Activated naive CD4-positive, alpha-beta T cell treated with anti-CD3 and anti-CD28 coated beads for 36 hours (primary cell): Measurements from ENCODE around the gene CHST8. TPM values are rescaled to one million over a fixed set of nuclear protein-coding genes. Genes with fewer than 3 reads are reported as not detected.

Experiments
- CTCF ChIA-PET: fragments of 350-600 bp; sonication (Branson Sonifier 250); formaldehyde crosslinking; loops from one replicate; lab custom pipeline; 2021; ENCODE audit warnings: antibody characterized with exemption; lab: Charles Lee
- DNase-seq: peaks from one replicate; pipeline ENCODE4 v3.0.0-alpha.2; 2020
- H3K27ac Mint-ChIP-seq: one replicate; pipeline ENCODE4 v1.8.0; 2021; ENCODE audit warnings: mild to moderate bottlenecking, mixed read lengths
- H3K27me3 Mint-ChIP-seq: one replicate; pipeline ENCODE4 v1.8.0; 2021; ENCODE audit warnings: low read depth, mixed read lengths
- H3K36me3 Mint-ChIP-seq: one replicate; pipeline ENCODE4 v1.8.0; 2021; ENCODE audit warnings: low read depth, mixed read lengths
- H3K4me1 Mint-ChIP-seq: one replicate; pipeline ENCODE4 v1.8.0; 2021; ENCODE audit warnings: low read depth, mixed read lengths
- H3K4me3 Mint-ChIP-seq: one replicate; pipeline ENCODE4 v1.8.0; 2021; ENCODE audit warnings: mild to moderate bottlenecking, moderate library complexity, mixed read lengths
- H3K9me3 Mint-ChIP-seq: one replicate; pipeline ENCODE4 v1.8.0; 2021; ENCODE audit warnings: mixed read lengths
- intact Hi-C: fragments of 100-400 bp; cut with micrococcal nuclease; formaldehyde crosslinking; loops from one replicate; pipeline ENCODE4 v1.15.1; 2023
- total RNA-seq, 2 experiments: library from RNA; stranded (reverse); gene quantifications; one replicate each; pipeline ENCODE4 v1.2.3, GENCODE V29; 2021

The CHST8 gene
- total RNA-seq, 2 experiments from 2014 or later, result not detected

DNA sequence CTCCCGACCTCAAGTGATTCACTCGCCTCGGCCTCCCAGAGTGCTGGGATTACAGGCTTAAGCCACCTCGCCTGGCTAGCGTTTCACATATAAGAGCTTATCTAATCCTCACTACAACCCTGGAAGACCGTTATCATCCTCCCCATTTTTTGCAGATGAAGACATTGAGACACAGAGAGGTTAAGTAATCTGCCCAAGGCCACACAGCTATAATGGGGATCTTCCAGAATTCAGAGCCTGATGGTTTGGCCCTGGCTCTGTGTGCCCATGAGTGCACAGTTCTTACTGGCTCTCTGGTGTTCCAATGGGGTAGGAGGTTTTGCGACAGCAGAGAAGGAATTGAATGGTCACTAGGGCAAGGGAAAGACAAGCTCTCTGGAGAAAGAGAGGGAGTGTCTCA is 158.1 kb downstream of the CHST8 start:
- CTCF ChIA-PET, result interaction anchor here (0.6 to 1.1 kb wide), 5 partner anchors 317 to 603 kb away, joined by 3 read pairs; no protein-coding TSS in a partner anchor
- Mint-ChIP-seq H3K9me3 (no peaks in the 10 kb centered on the region), H3K36me3 (no peaks in the 10 kb centered on the region), H3K27me3 (peaks cover 25% of the 10 kb centered on the region), H3K4me1 (peaks cover 5% of the 10 kb centered on the region), H3K4me3 (no peak overlapping the region), H3K27ac (no peak overlapping the region)
- intact Hi-C loops, result no loop called here
- no peak for DNase-seq

DNA sequence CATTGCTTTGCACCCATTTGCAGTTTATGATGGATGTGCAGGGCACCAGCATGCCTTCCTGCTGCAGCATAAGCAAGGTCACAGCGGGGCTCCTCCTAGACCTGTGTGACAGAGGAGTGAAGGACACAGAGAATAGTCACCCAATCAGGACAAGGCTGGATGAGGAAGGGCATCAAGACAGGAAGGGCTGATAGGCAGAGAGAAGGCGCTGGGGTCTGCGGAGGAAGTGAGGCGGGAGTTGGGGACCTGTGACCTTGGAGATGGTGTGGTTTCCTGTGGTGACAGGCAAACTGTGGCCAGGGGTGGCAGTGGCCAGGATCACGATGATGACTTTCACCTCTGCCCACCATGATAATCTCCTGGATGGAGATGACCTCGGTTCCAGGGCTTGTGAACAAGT is 158.5 kb downstream of the CHST8 start:
- Mint-ChIP-seq H3K36me3 (no peaks in the 10 kb centered on the region), H3K27ac (no peak overlapping the region), H3K9me3 (no peaks in the 10 kb centered on the region), H3K4me3 (no peak overlapping the region), H3K27me3 (peaks cover 25% of the 10 kb centered on the region), H3K4me1 (peaks cover 5% of the 10 kb centered on the region)
- DNase-seq, result no peak
- intact Hi-C loops, result no loop called here
- CTCF ChIA-PET, result interaction anchor here (0.6 to 1.1 kb wide), 3 partner anchors 317 to 604 kb away, joined by 3 read pairs; no protein-coding TSS in a partner anchor

DNA sequence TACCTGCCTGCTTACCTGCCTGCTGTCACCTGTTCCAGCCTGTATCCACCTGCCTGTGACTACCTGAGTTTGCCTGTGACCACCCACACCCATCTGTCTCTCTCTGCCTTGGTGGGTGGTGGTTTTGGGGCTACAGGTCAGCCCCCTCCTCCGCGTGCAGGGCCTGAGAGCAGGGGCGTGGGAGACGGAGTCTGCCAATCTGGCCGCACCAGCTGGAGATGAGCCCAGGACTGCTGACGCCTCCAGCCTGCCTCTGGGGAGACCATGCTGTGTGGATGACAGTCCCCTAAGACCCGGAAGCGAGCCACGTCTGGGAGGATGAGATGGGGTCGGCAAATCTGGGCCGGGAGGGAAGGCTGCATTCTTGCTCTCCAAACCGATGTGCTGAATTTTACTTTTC is 159.0 kb downstream of the CHST8 start:
- Mint-ChIP-seq H3K9me3 (no peaks in the 10 kb centered on the region), H3K4me1 (peaks cover 5% of the 10 kb centered on the region), H3K27me3 (peaks cover 25% of the 10 kb centered on the region), H3K4me3 (no peak overlapping the region), H3K27ac (no peak overlapping the region), H3K36me3 (no peaks in the 10 kb centered on the region)
- CTCF ChIA-PET, result no interaction called here
- DNase-seq, result no peak
- intact Hi-C loops, result no loop called here

DNA sequence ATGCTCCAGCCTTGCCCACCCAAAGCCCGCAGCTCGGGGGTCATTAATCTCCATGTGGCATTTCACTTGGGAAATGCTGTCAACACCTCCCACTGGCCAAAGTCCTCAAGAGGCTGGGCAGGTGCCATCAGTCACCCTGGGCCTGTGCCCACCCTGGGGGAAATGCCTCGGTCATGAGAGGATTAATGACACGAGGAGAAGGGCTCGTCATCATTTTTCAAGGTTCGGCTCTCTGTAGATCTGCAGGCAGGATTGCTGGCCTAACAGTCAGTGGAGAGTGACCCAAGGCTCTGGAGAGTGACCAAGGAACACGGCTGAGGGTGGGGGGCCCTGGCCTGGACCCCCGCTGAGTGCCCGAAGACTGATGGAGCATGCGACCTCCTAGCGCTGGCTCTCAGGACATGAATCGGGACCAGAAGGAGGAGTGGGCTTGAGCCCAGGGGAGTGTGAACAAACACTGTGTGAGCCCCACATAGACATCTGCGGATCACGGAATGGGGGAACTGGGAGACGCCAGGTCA is 159.7 kb downstream of the CHST8 start:
- Mint-ChIP-seq H3K27ac (no peak overlapping the region), H3K4me1 (peaks cover 5% of the 10 kb centered on the region), H3K27me3 (peaks cover 25% of the 10 kb centered on the region), H3K36me3 (no peaks in the 10 kb centered on the region), H3K9me3 (no peaks in the 10 kb centered on the region), H3K4me3 (no peak overlapping the region)
- CTCF ChIA-PET, result interaction anchor here (1.0 kb wide), 1 partner anchor 315 kb away, joined by 3 read pairs; no protein-coding TSS in a partner anchor
- no peak for DNase-seq
- intact Hi-C loops, result no loop called here

DNA sequence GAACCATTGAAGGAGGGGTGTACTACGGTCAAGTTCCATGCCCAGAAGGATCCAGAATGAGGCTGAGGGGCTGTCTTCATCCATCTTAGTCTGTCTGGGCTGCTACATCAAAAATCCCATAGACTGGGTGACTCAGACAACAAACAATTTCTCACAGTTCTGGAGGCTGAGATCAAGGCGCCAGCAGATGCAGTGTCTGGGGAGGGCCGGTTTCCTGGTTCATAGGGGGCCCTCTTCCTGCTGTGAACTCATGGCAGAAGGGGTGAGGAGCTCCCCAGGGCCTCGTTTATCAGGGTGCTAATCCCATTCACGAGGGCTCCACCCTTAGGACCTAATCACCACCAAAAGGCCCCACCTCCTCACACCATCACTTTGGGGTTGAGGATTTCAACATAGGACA is 160.2 kb downstream of the CHST8 start:
- no peak overlapping the region for H3K27ac Mint-ChIP-seq
- CTCF ChIA-PET, result interaction anchor here (1.0 kb wide), 1 partner anchor 314 kb away, joined by 3 read pairs; no protein-coding TSS in a partner anchor
- intact Hi-C loops, result no loop called here
- H3K9me3 Mint-ChIP-seq, result no peaks in the 10 kb centered on the region
- H3K4me1 Mint-ChIP-seq, result peaks cover 5% of the 10 kb centered on the region
- H3K27me3 Mint-ChIP-seq, result peaks cover 25% of the 10 kb centered on the region
- no peak overlapping the region for H3K4me3 Mint-ChIP-seq
- no peaks in the 10 kb centered on the region for H3K36me3 Mint-ChIP-seq
- no peak for DNase-seq

DNA sequence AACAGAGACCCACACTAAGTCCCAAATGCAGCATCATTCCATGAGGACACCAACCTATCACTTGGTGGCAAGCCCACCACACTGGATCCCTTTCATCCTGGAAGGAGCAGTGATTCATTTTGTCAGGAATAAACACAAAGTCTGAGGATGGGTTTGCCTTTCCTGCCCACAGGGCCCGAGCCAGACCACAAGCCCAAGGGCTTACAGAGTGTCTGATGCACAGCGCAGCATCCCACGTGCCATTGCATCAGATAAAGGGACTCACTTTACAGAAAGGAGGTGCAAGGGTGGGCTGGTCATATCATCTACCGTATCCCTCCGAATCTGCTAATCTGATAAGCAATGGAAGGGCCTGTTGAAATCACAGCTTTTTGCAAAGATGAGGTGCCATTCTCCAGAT is 162.7 kb downstream of the CHST8 start:
- Mint-ChIP-seq H3K9me3 (no peaks in the 10 kb centered on the region), H3K36me3 (no peaks in the 10 kb centered on the region), H3K4me3 (no peak overlapping the region), H3K27ac (no peak overlapping the region), H3K27me3 (peaks cover 18% of the 10 kb centered on the region), H3K4me1 (no peaks in the 10 kb centered on the region)
- DNase-seq, result no peak
- intact Hi-C loops, result no loop called here
- CTCF ChIA-PET, result interaction anchor here (1.0 kb wide), 1 partner anchor 258 kb away, joined by 3 read pairs; no protein-coding TSS in a partner anchor

DNA sequence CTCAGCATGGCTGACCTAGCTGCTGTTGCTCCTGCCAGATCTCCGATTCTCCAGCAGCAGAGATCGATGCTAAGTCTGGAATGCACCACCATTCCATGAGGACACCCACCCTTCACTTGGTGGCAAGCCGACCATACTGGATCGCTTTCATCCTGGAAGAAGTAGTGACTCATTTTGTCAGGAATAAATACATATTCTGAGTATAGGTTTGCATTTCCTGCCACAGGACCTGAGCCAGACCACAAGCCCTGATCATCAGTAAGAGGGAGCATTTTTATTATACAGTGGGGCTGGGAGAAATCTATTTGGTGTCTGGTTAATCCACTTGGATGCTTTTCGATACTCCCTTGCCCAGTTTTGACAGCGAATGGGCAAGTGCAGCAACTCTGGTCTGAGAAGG is 164.0 kb downstream of the CHST8 start:
- CTCF ChIA-PET, result interaction anchor here (0.6 to 1.9 kb wide), 3 partner anchors 9 to 411 kb away, joined by 3 to 8 read pairs (median 3); no protein-coding TSS in a partner anchor
- intact Hi-C loops, result no loop called here
- Mint-ChIP-seq H3K36me3 (no peaks in the 10 kb centered on the region), H3K4me1 (no peaks in the 10 kb centered on the region), H3K9me3 (no peaks in the 10 kb centered on the region), H3K27me3 (peaks cover 7% of the 10 kb centered on the region), H3K4me3 (no peak overlapping the region), H3K27ac (no peak overlapping the region)
- DNase-seq, result no peak

DNA sequence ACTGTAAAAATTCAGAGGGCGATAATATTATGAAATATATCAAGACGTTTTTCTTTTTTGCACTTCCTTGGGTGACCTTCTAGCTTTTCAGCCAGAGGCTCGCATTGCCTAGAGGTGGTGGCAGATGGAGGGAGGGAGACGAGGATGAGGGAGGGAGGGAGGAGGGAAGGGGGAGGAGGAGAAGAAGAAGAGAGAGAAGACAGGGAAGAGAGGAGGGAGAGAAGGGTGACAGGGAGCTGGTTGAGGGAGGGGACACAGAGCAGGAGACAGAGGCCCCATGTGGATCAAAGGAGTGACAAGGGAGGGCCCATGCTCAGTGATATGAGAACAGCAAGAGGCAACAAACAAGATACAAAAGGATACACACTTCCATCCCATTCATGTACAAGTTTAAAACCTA is 166.9 kb downstream of the CHST8 start:
- DNase-seq, result no peak
- H3K27ac Mint-ChIP-seq, result no peak overlapping the region
- no peaks in the 10 kb centered on the region for H3K9me3 Mint-ChIP-seq
- no peaks in the 10 kb centered on the region for H3K36me3 Mint-ChIP-seq
- no peak overlapping the region for H3K4me3 Mint-ChIP-seq
- intact Hi-C loops, result no loop called here
- CTCF ChIA-PET, result interaction anchor here (1.6 kb wide), 1 partner anchor 10 kb away, joined by 9 read pairs; no protein-coding TSS in a partner anchor
- no peaks in the 10 kb centered on the region for H3K4me1 Mint-ChIP-seq
- H3K27me3 Mint-ChIP-seq, result peaks cover 22% of the 10 kb centered on the region

DNA sequence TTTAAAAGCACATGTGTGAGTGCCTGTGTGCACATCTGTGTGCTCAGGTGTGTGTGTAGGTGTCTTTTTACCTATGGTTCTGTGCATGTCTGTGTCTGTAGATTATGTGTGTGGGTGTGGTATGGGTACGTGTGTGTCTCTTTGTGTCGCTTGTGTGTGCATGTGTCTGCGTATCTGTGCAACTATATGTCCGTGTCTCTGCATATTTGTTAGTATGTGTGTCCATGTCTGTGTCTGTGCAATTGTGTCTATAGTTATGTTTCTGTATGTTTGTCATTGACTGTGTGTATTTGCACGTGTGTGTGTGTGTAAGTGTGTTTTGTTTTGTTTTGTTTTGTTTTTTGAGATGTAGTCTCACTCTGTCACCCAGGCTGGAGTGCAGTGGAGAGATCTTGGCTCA is 167.6 kb downstream of the CHST8 start:
- H3K27ac Mint-ChIP-seq, result no peak overlapping the region
- no peaks in the 10 kb centered on the region for H3K36me3 Mint-ChIP-seq
- peaks cover 23% of the 10 kb centered on the region for H3K27me3 Mint-ChIP-seq
- intact Hi-C loops, result no loop called here
- DNase-seq, result no peak
- no peaks in the 10 kb centered on the region for H3K9me3 Mint-ChIP-seq
- CTCF ChIA-PET, result no interaction called here
- no peak overlapping the region for H3K4me3 Mint-ChIP-seq
- no peaks in the 10 kb centered on the region for H3K4me1 Mint-ChIP-seq

DNA sequence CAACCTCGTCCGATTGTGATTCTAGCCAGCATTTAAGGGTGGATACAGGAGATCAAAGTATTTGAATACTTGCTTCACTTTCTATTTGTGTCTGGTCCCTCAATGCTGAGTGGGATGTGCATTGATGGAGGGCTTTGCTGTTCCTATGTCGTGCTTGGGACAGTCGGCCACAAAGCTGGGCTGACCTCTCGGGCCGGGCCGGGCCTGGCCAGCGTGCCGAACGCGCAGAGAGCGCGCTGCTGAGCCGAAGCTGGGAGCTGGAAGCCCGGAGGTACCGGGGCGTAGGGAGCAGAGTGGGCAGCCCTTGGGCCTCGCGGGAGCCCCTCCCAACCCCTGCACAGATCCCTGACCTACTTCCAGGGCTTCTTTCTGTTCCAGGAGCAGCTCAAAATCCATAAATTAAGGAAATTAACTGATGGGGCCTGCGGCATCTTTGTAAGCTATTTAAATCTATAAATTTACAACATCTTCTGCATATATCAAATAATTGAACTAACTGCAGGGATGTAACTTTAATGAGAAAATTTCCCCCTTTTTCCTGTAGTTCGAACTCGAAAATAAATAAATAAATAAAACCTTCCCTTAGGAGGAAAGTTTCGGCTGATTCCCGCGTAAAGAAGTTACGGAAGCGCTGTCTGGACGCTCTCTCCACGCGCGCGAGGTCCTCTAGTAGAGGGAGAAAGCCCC is 173.1 kb downstream of the CHST8 start:
- Mint-ChIP-seq H3K9me3 (no peaks in the 10 kb centered on the region), H3K4me3 (peak overlapping the region; percentile 69), H3K27ac (no peak overlapping the region), H3K36me3 (no peaks in the 10 kb centered on the region), H3K27me3 (peaks cover 40% of the 10 kb centered on the region), H3K4me1 (no peaks in the 10 kb centered on the region)
- CTCF ChIA-PET, result interaction anchor here (0.5 to 1.5 kb wide), 7 partner anchors 9 to 1418 kb away, joined by 3 to 8 read pairs (median 5); no protein-coding TSS in a partner anchor
- intact Hi-C loops, result loop anchor here (1.0 to 5.0 kb wide), 3 partner anchors 202 to 552 kb away; no protein-coding TSS in a partner anchor
- DNase-seq, result no peak

DNA sequence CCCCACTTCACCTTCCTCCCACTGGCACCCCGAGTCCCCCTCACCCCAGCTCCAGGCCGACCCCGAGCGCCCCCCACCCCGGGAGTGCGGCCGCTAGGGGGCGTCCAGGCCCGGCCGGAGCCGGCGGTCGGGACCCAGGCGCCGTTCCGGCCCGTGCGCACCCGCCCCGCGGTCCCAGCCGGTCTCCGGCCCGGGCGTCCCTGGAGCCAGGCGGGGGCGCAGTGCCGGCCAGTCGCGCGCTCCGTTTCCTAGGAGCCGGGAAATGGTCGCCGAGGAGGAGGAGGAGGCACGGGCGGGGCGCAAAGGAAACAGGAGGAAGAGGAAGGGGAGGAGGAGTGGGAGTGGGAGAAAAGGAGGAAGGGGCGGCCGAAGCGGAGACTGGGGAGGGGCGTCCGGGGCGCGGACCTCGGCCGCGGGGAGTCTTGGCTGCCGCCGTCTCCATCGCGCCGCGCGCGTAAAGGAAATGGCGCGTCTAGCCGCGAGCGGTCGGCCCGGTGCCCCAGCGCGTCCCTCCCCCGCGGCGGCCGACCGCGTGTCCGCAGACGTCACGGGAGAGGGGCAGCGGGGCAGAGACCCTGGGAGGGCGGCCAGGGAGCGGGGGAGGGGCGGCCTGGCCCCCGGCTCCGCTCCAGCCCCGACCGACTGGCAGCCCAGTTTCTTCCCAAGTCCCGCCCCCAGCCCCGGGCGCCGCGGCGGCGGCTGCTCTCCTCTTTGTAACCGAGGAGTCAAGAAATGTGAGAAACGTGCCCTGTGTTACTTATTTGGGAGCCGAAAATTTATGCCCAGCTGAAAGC is 173.8 kb downstream of the CHST8 start:
- no peaks in the 10 kb centered on the region for H3K9me3 Mint-ChIP-seq
- intact Hi-C loops, result loop anchor here (1.0 to 5.0 kb wide), 4 partner anchors 25 to 552 kb away; no protein-coding TSS in a partner anchor
- peak; percentile 53 for DNase-seq
- peak overlapping the region; percentile 72 for H3K4me3 Mint-ChIP-seq
- no peak overlapping the region for H3K27ac Mint-ChIP-seq
- CTCF ChIA-PET, result interaction anchor here (0.5 to 1.8 kb wide), 10 partner anchors 9 to 1417 kb away, joined by 3 to 9 read pairs (median 4); no protein-coding TSS in a partner anchor
- H3K27me3 Mint-ChIP-seq, result peaks cover 40% of the 10 kb centered on the region
- H3K4me1 Mint-ChIP-seq, result no peaks in the 10 kb centered on the region
- H3K36me3 Mint-ChIP-seq, result no peaks in the 10 kb centered on the region
